ENCODE data around the gene GSX2. TPM values are rescaled to one million over a fixed set of nuclear protein-coding genes. Genes with fewer than 3 reads are reported as not detected.

The GSX2 gene
- total and polyA plus RNA-seq, 2 of the 13 experiments (the other 11 are each of a cell fraction or from before 2014, with no cell fraction given), result not detected

DNA sequence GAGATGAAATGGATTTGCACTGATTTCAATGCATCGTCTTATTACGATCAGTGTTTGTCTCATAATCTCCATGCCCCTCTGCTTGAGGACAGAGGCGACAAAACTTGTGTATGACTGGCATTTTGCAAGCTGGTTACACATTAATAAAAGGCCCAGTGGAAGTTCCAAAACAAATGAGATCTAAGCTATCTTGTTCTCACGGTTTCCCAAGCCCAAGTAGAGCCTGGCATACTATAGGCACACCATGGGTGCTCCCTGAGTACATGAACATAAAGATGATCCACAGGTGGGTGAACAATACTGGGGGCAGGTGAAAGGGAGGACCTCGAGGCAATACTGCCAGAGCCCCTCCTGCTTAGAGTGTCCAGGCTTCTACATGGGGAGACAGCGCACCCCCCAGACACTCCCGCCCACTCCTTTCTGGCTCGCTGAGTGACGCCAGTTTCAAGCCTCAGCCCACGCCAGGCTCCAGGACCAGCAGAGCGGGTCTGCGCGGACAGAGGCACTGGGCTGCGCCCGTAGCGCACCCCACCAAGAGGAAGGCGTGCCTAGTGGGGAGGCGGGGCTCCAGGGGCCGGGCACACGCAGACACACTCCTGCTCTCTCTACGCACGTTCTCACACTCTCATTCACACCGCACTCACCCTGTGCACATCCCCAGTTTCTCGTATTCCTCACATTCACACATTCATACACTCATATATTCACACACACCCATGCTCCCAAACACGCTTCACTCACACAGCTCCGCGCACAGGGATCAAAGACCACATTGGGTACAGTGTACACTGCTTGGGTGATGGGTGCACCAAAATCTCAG is 8.9 kb upstream of the GSX2 start (continued):
- TF ChIP-seq ZNF317 (CRISPR knock-in tag; IDR thresholded peaks at IDR 0.05) (0 out of 2 replicates have a peak, but pooled peaks have one; percentile 47), MAFG (CRISPR knock-in tag; IDR thresholded peaks at IDR 0.05) (no peak), SOX6 (IDR thresholded peaks at IDR 0.05) (no peak), SOX6 (CRISPR knock-in tag; IDR thresholded peaks at IDR 0.05) (0 out of 2 replicates have a peak, but pooled peaks have one; percentile 32), ZNF329 (CRISPR knock-in tag; IDR thresholded peaks at IDR 0.05; ENCODE audit: low read depth) (no peak), ADNP (CRISPR knock-in tag; IDR thresholded peaks at IDR 0.05) (no peak), ZSCAN30 (CRISPR knock-in tag; IDR thresholded peaks at IDR 0.05) (no peak), NR2C2 (CRISPR knock-in tag; IDR thresholded peaks at IDR 0.05; ENCODE audit: borderline replicate concordance) (no peak), CBX5 (CRISPR knock-in tag; IDR thresholded peaks at IDR 0.05; ENCODE audit: borderline replicate concordance) (no peak; the same call in 1 of the 2 replicates), ZNF34 (CRISPR knock-in tag; IDR thresholded peaks at IDR 0.05; ENCODE audit: borderline replicate concordance) (no peak)
- TF ChIP-seq, protein P1, sequence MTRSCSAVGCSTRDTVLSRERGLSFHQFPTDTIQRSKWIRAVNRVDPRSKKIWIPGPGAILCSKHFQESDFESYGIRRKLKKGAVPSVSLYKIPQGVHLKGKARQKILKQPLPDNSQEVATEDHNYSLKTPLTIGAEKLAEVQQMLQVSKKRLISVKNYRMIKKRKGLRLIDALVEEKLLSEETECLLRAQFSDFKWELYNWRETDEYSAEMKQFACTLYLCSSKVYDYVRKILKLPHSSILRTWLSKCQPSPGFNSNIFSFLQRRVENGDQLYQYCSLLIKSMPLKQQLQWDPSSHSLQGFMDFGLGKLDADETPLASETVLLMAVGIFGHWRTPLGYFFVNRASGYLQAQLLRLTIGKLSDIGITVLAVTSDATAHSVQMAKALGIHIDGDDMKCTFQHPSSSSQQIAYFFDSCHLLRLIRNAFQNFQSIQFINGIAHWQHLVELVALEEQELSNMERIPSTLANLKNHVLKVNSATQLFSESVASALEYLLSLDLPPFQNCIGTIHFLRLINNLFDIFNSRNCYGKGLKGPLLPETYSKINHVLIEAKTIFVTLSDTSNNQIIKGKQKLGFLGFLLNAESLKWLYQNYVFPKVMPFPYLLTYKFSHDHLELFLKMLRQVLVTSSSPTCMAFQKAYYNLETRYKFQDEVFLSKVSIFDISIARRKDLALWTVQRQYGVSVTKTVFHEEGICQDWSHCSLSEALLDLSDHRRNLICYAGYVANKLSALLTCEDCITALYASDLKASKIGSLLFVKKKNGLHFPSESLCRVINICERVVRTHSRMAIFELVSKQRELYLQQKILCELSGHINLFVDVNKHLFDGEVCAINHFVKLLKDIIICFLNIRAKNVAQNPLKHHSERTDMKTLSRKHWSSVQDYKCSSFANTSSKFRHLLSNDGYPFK (CRISPR knock-in tag; IDR thresholded peaks at IDR 0.05; ENCODE audit: borderline replicate concordance), result no peak; the same call in 1 of the 2 replicates
- TF ChIP-seq, protein P2, sequence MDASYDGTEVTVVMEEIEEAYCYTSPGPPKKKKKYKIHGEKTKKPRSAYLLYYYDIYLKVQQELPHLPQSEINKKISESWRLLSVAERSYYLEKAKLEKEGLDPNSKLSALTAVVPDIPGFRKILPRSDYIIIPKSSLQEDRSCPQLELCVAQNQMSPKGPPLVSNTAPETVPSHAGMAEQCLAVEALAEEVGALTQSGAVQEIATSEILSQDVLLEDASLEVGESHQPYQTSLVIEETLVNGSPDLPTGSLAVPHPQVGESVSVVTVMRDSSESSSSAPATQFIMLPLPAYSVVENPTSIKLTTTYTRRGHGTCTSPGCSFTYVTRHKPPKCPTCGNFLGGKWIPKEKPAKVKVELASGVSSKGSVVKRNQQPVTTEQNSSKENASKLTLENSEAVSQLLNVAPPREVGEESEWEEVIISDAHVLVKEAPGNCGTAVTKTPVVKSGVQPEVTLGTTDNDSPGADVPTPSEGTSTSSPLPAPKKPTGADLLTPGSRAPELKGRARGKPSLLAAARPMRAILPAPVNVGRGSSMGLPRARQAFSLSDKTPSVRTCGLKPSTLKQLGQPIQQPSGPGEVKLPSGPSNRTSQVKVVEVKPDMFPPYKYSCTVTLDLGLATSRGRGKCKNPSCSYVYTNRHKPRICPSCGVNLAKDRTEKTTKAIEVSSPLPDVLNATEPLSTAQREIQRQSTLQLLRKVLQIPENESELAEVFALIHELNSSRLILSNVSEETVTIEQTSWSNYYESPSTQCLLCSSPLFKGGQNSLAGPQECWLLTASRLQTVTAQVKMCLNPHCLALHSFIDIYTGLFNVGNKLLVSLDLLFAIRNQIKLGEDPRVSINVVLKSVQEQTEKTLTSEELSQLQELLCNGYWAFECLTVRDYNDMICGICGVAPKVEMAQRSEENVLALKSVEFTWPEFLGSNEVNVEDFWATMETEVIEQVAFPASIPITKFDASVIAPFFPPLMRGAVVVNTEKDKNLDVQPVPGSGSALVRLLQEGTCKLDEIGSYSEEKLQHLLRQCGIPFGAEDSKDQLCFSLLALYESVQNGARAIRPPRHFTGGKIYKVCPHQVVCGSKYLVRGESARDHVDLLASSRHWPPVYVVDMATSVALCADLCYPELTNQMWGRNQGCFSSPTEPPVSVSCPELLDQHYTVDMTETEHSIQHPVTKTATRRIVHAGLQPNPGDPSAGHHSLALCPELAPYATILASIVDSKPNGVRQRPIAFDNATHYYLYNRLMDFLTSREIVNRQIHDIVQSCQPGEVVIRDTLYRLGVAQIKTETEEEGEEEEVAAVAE (CRISPR knock-in tag; IDR thresholded peaks at IDR 0.05; ENCODE audit: borderline replicate concordance), result no peak
- TF ChIP-seq, protein P3, sequence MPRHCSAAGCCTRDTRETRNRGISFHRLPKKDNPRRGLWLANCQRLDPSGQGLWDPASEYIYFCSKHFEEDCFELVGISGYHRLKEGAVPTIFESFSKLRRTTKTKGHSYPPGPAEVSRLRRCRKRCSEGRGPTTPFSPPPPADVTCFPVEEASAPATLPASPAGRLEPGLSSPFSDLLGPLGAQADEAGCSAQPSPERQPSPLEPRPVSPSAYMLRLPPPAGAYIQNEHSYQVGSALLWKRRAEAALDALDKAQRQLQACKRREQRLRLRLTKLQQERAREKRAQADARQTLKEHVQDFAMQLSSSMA (CRISPR knock-in tag; IDR thresholded peaks at IDR 0.05), result no peak
- TF ChIP-seq, protein P4, sequence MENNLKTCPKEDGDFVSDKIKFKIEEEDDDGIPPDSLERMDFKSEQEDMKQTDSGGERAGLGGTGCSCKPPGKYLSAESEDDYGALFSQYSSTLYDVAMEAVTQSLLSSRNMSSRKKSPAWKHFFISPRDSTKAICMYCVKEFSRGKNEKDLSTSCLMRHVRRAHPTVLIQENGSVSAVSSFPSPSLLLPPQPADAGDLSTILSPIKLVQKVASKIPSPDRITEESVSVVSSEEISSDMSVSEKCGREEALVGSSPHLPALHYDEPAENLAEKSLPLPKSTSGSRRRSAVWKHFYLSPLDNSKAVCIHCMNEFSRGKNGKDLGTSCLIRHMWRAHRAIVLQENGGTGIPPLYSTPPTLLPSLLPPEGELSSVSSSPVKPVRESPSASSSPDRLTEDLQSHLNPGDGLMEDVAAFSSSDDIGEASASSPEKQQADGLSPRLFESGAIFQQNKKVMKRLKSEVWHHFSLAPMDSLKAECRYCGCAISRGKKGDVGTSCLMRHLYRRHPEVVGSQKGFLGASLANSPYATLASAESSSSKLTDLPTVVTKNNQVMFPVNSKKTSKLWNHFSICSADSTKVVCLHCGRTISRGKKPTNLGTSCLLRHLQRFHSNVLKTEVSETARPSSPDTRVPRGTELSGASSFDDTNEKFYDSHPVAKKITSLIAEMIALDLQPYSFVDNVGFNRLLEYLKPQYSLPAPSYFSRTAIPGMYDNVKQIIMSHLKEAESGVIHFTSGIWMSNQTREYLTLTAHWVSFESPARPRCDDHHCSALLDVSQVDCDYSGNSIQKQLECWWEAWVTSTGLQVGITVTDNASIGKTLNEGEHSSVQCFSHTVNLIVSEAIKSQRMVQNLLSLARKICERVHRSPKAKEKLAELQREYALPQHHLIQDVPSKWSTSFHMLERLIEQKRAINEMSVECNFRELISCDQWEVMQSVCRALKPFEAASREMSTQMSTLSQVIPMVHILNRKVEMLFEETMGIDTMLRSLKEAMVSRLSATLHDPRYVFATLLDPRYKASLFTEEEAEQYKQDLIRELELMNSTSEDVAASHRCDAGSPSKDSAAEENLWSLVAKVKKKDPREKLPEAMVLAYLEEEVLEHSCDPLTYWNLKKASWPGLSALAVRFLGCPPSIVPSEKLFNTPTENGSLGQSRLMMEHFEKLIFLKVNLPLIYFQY (CRISPR knock-in tag; IDR thresholded peaks at IDR 0.05; ENCODE audit: borderline replicate concordance), result no peak
- TF ChIP-seq, protein P5, sequence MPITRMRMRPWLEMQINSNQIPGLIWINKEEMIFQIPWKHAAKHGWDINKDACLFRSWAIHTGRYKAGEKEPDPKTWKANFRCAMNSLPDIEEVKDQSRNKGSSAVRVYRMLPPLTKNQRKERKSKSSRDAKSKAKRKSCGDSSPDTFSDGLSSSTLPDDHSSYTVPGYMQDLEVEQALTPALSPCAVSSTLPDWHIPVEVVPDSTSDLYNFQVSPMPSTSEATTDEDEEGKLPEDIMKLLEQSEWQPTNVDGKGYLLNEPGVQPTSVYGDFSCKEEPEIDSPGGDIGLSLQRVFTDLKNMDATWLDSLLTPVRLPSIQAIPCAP (CRISPR knock-in tag; IDR thresholded peaks at IDR 0.05; ENCODE audit: low read depth), result no peak

All from HepG2 (cell line).